ENCODE results near the gene PLSCR2.

Gene PLSCR2

GRCh38 chr3:146505516-146505915 lies 36.2 kb upstream of the PLSCR2 start:
- H3K4me3 ChIP-seq (ENCODE audit: low read depth, low read length) = no peak overlapping the region
- no peak for TF ChIP-seq CTCF (IDR thresholded peaks at IDR 0.05; ENCODE audit: low read depth, low read length)

GRCh38 chr3:146504498-146505197 lies 35.3 kb upstream of the PLSCR2 start:
- no peak for TF ChIP-seq CTCF (IDR thresholded peaks at IDR 0.05; ENCODE audit: low read depth, low read length)
- no peak overlapping the region for H3K4me3 ChIP-seq (ENCODE audit: low read depth, low read length)

GRCh38 chr3:146503461-146504202 lies 34.3 kb upstream of the PLSCR2 start:
- no peak overlapping the region for H3K4me3 ChIP-seq (ENCODE audit: low read depth, low read length)
- TF ChIP-seq CTCF (IDR thresholded peaks at IDR 0.05; ENCODE audit: low read depth, low read length) = no peak

- H3K4me3 ChIP-seq (ENCODE audit: low read depth, low read length) = no peak overlapping the region
- no peak for TF ChIP-seq CTCF (IDR thresholded peaks at IDR 0.05; ENCODE audit: low read depth, low read length)
Observed at GRCh38 chr3:146502887-146503460, 33.6 kb upstream of the PLSCR2 start.

- TF ChIP-seq CTCF (IDR thresholded peaks at IDR 0.05; ENCODE audit: low read depth, low read length) = no peak
- no peak overlapping the region for H3K4me3 ChIP-seq (ENCODE audit: low read depth, low read length)
Observed at GRCh38 chr3:146501752-146502151, 32.4 kb upstream of the PLSCR2 start.

GRCh38 chr3:146499701-146500100 lies 30.3 kb upstream of the PLSCR2 start:
- TF ChIP-seq CTCF (IDR thresholded peaks at IDR 0.05; ENCODE audit: low read depth, low read length) = no peak
- no peak overlapping the region for H3K4me3 ChIP-seq (ENCODE audit: low read depth, low read length)
